ENCODE results near the gene C16orf74. TPM values are rescaled to one million over a fixed set of nuclear protein-coding genes. Genes with fewer than 3 reads are reported as not detected.

Gene C16orf74
- total RNA-seq, 4 donors from 2014 or later, result 5.4 to 13.0 (median 7.9) TPM

- no peak for DNase-seq (ENCODE audit: low spot score in 2 of 2)
- WGBS, 2 donors, result 91 to 94% methylated on average over 6 of the region's 6 CpGs
- no peak overlapping the region for H3K4me3 ChIP-seq (ENCODE audit: low read depth, poor library complexity, severe bottlenecking)
- intact Hi-C loops (cut with DNase I; ENCODE audit: low total_unique reads), result no loop called here
- no peak for TF ChIP-seq POLR2A (IDR thresholded peaks at IDR 0.05)
- no peak for TF ChIP-seq CTCF (IDR thresholded peaks at IDR 0.05)
Measured at GRCh38 chr16:85679870-85680269, 71.0 kb downstream of the C16orf74 start.

- no peak for DNase-seq (ENCODE audit: low spot score in 2 of 2)
- H3K4me3 ChIP-seq (ENCODE audit: low read depth, poor library complexity, severe bottlenecking), result no peak overlapping the region
- 90 to 93% methylated on average over 5 of the region's 5 CpGs for WGBS, 2 donors
- no peak for TF ChIP-seq CTCF (IDR thresholded peaks at IDR 0.05)
- no peak for TF ChIP-seq POLR2A (IDR thresholded peaks at IDR 0.05)
- intact Hi-C loops (cut with DNase I; ENCODE audit: low total_unique reads), result no loop called here
Measured at GRCh38 chr16:85678821-85679220, 72.1 kb downstream of the C16orf74 start.

DNA sequence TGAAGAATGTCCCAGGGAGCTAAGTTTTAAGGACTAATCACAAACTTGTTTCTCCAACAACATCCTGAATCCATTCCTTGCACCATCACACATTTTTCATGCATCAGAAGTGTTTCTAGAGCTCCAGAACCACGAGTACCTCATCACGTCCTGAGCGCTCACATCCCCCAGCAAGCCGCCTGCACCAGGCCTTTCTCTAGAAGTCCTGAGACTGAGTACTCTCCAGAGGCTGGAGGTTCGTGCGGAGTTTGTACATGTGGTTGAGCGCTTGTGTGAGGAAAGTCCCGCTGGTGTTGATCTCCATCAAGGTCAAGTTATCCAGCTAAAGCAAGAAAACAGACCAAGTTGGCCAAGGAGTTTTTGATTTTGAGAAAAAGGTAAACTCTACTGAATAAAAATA, 72.9 kb downstream of the C16orf74 start:
- intact Hi-C loops (cut with DNase I; ENCODE audit: low total_unique reads), result no loop called here
- H3K4me3 ChIP-seq (ENCODE audit: low read depth, poor library complexity, severe bottlenecking), result no peak overlapping the region
- TF ChIP-seq CTCF (IDR thresholded peaks at IDR 0.05), result no peak
- TF ChIP-seq POLR2A (IDR thresholded peaks at IDR 0.05), result no peak
- DNase-seq (ENCODE audit: low spot score in 2 of 2), result no peak
- 86% methylated on average over 8 of the region's 8 CpGs for WGBS, 2 donors

GRCh38 chr16:85677383-85677967, 73.4 kb downstream of the C16orf74 start:
- intact Hi-C loops (cut with DNase I; ENCODE audit: low total_unique reads), result no loop called here
- WGBS, 2 donors, result 86 to 88% methylated on average over 6 of the region's 6 CpGs
- no peak for DNase-seq (ENCODE audit: low spot score in 2 of 2)
- TF ChIP-seq CTCF (IDR thresholded peaks at IDR 0.05), result no peak
- TF ChIP-seq POLR2A (IDR thresholded peaks at IDR 0.05), result no peak
- H3K4me3 ChIP-seq (ENCODE audit: low read depth, poor library complexity, severe bottlenecking), result no peak overlapping the region

GRCh38 chr16:85676466-85676865, 74.4 kb downstream of the C16orf74 start:
- no peak for DNase-seq (ENCODE audit: low spot score in 2 of 2)
- TF ChIP-seq CTCF (IDR thresholded peaks at IDR 0.05), result no peak
- TF ChIP-seq POLR2A (IDR thresholded peaks at IDR 0.05), result no peak
- 92 to 96% methylated on average over 7 of the region's 7 CpGs for WGBS, 2 donors
- intact Hi-C loops (cut with DNase I; ENCODE audit: low total_unique reads), result no loop called here
- H3K4me3 ChIP-seq (ENCODE audit: low read depth, poor library complexity, severe bottlenecking), result no peak overlapping the region

DNA sequence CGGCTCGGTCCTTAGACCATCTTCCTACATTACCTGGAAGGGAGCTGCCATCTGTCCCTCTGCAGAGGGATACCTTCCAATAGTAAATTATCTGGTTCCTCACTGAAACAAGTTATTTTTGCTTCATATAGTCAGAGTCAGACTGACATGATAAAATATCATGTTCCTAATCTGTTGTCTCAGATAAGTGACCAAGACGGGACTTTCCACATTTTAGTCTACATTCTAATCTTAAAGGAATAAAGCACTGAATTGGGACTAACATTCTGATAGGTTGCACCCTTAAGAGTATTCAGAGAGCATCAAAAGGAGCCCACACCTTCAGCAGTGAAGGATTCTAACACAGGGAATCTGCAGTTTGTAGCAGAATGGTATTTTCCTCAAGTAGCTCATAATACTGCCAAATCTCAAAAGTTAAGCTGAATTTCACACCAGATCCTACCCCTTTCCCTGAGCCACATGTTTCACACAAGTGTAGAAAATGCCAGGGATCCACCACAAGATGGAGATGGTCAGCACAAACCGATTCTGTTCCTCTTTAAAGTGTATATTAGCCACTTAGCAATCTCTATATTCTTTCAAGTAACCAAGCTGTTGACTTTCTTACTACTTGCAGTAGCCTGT, 75.5 kb downstream of the C16orf74 start:
- 55 to 56% methylated on average over 4 of the region's 4 CpGs for WGBS, 2 donors
- no peak for DNase-seq (ENCODE audit: low spot score in 2 of 2)
- TF ChIP-seq CTCF (IDR thresholded peaks at IDR 0.05) (no peak), POLR2A (IDR thresholded peaks at IDR 0.05) (no peak)
- intact Hi-C loops (cut with DNase I; ENCODE audit: low total_unique reads), result no loop called here
- H3K4me3 ChIP-seq (ENCODE audit: low read depth, poor library complexity, severe bottlenecking), result no peak overlapping the region
